Measurements from ENCODE around the gene SLC6A9. TPM values are rescaled to one million over a fixed set of nuclear protein-coding genes. Genes with fewer than 3 reads are reported as not detected.

SLC6A9 gene
- total RNA-seq, 2 experiments from 2014 or later = 10.2 to 11.1 TPM

- no peak for DNase-seq
- H3K27ac Mint-ChIP-seq = no peak overlapping the region
- no peaks in the 10 kb centered on the region for H3K27me3 Mint-ChIP-seq (ENCODE audit: low read depth)
- intact Hi-C loops (cut with micrococcal nuclease) = no loop called here
- H3K4me1 Mint-ChIP-seq (ENCODE audit: low read depth) = peaks cover 50% of the 10 kb centered on the region
- H3K36me3 Mint-ChIP-seq (ENCODE audit: low read depth) = peaks cover 43% of the 10 kb centered on the region
- H3K4me3 Mint-ChIP-seq = peak overlapping the region; percentile 85
- no peaks in the 10 kb centered on the region for H3K9me3 Mint-ChIP-seq
- CTCF ChIA-PET = interaction anchor here (0.6 to 1.8 kb wide), 4 partner anchors 12 to 843 kb away, joined by 3 to 7 read pairs (median 4); partner anchors contain the start of gene IPO13
Measured at GRCh38 chr1:43976045-43976444, 55.2 kb downstream of the SLC6A9 start.

- peak overlapping the region; percentile 54 for H3K27ac Mint-ChIP-seq
- H3K9me3 Mint-ChIP-seq = no peaks in the 10 kb centered on the region
- peak overlapping the region; percentile 85 for H3K4me3 Mint-ChIP-seq
- H3K27me3 Mint-ChIP-seq (ENCODE audit: low read depth) = no peaks in the 10 kb centered on the region
- intact Hi-C loops (cut with micrococcal nuclease) = loop anchor here (2.0 kb wide), 1 partner anchor 55 kb away; the partner anchor contains the start of gene SLC6A9
- H3K36me3 Mint-ChIP-seq (ENCODE audit: low read depth) = peaks cover 38% of the 10 kb centered on the region
- H3K4me1 Mint-ChIP-seq (ENCODE audit: low read depth) = peaks cover 50% of the 10 kb centered on the region
- peak; percentile 43 for DNase-seq
- CTCF ChIA-PET = interaction anchor here (0.6 to 1.8 kb wide), 7 partner anchors 13 to 262 kb away, joined by 3 to 7 read pairs (median 3); partner anchors contain the start of gene IPO13
Measured at GRCh38 chr1:43975249-43975961, 55.9 kb downstream of the SLC6A9 start.

- intact Hi-C loops (cut with micrococcal nuclease) = loop anchor here (1.0 to 2.0 kb wide), 5 partner anchors 17 to 381 kb away; partner anchors contain the start of genes CCDC24, ERI3, IPO13 and KDM4A
- Mint-ChIP-seq H3K9me3 (no peaks in the 10 kb centered on the region), H3K4me1 (ENCODE audit: low read depth) (peaks cover 50% of the 10 kb centered on the region), H3K36me3 (ENCODE audit: low read depth) (peaks cover 36% of the 10 kb centered on the region), H3K27me3 (ENCODE audit: low read depth) (no peaks in the 10 kb centered on the region), H3K27ac (peak within 1 kb of the TSS; percentile 75), H3K4me3 (peak within 1 kb of the TSS; percentile 85)
- CTCF ChIA-PET = interaction anchor here (0.6 to 1.8 kb wide), 6 partner anchors 14 to 211 kb away, joined by 3 to 7 read pairs (median 3); partner anchors contain the start of gene IPO13
- DNase-seq = peak; percentile 97
Measured at GRCh38 chr1:43974443-43975248, 56.6 kb downstream of the SLC6A9 start, which contains the start of gene ATP6V0B. ATP6V0B (plus strand) TSS chr1:43974960; CDS start chr1:43975041, 81 bp downstream.

GRCh38 chr1:43973981-43974442 lies 57.2 kb downstream of the SLC6A9 start:
- CTCF ChIA-PET = interaction anchor here (1.0 kb wide), 1 partner anchor 74 kb away, joined by 3 read pairs; no protein-coding TSS in a partner anchor
- H3K4me3 Mint-ChIP-seq = peak overlapping the region; percentile 85
- H3K36me3 Mint-ChIP-seq (ENCODE audit: low read depth) = peaks cover 36% of the 10 kb centered on the region
- H3K9me3 Mint-ChIP-seq = no peaks in the 10 kb centered on the region
- peaks cover 55% of the 10 kb centered on the region for H3K4me1 Mint-ChIP-seq (ENCODE audit: low read depth)
- H3K27me3 Mint-ChIP-seq (ENCODE audit: low read depth) = no peaks in the 10 kb centered on the region
- intact Hi-C loops (cut with micrococcal nuclease) = loop anchor here (1.0 to 2.0 kb wide), 5 partner anchors 17 to 381 kb away; partner anchors contain the start of genes CCDC24, ERI3, IPO13 and KDM4A
- peak overlapping the region; percentile 75 for H3K27ac Mint-ChIP-seq
- no peak for DNase-seq

- Mint-ChIP-seq H3K27ac (no peak overlapping the region), H3K4me3 (peak overlapping the region; percentile 96), H3K4me1 (ENCODE audit: low read depth) (peaks cover 34% of the 10 kb centered on the region), H3K36me3 (ENCODE audit: low read depth) (peaks cover 18% of the 10 kb centered on the region), H3K9me3 (no peaks in the 10 kb centered on the region), H3K27me3 (ENCODE audit: low read depth) (no peaks in the 10 kb centered on the region)
- no peak for DNase-seq
- intact Hi-C loops (cut with micrococcal nuclease) = no loop called here
- CTCF ChIA-PET = interaction anchor here (1.7 kb wide), 1 partner anchor 37 kb away, joined by 8 read pairs; no protein-coding TSS in a partner anchor
Measured at GRCh38 chr1:43971336-43971980, 59.8 kb downstream of the SLC6A9 start.

GRCh38 chr1:43970911-43971310 lies 60.4 kb downstream of the SLC6A9 start:
- Mint-ChIP-seq H3K27ac (no peak overlapping the region), H3K9me3 (no peaks in the 10 kb centered on the region), H3K27me3 (ENCODE audit: low read depth) (no peaks in the 10 kb centered on the region), H3K4me1 (ENCODE audit: low read depth) (peaks cover 28% of the 10 kb centered on the region), H3K36me3 (ENCODE audit: low read depth) (peaks cover 16% of the 10 kb centered on the region), H3K4me3 (peak overlapping the region; percentile 96)
- CTCF ChIA-PET = interaction anchor here (1.1 to 1.7 kb wide), 3 partner anchors 22 to 77 kb away, joined by 3 to 8 read pairs (median 4); no protein-coding TSS in a partner anchor
- DNase-seq = no peak
- intact Hi-C loops (cut with micrococcal nuclease) = no loop called here

GRCh38 chr1:43970502-43970901 lies 60.8 kb downstream of the SLC6A9 start:
- peak overlapping the region; percentile 96 for H3K4me3 Mint-ChIP-seq
- intact Hi-C loops (cut with micrococcal nuclease) = no loop called here
- peaks cover 26% of the 10 kb centered on the region for H3K4me1 Mint-ChIP-seq (ENCODE audit: low read depth)
- H3K9me3 Mint-ChIP-seq = no peaks in the 10 kb centered on the region
- H3K27me3 Mint-ChIP-seq (ENCODE audit: low read depth) = no peaks in the 10 kb centered on the region
- CTCF ChIA-PET = interaction anchor here (1.1 to 1.7 kb wide), 3 partner anchors 22 to 78 kb away, joined by 3 to 8 read pairs (median 4); no protein-coding TSS in a partner anchor
- DNase-seq = no peak
- H3K36me3 Mint-ChIP-seq (ENCODE audit: low read depth) = peaks cover 16% of the 10 kb centered on the region
- H3K27ac Mint-ChIP-seq = no peak overlapping the region

GRCh38 chr1:43969746-43970466 lies 61.4 kb downstream of the SLC6A9 start, which contains the start of gene DPH2:
DPH2 (plus strand) TSS chr1:43970010; CDS start chr1:43970176, 166 bp downstream.
- CTCF ChIA-PET = interaction anchor here (1.1 to 1.7 kb wide), 3 partner anchors 21 to 78 kb away, joined by 3 to 8 read pairs (median 4); no protein-coding TSS in a partner anchor
- intact Hi-C loops (cut with micrococcal nuclease) = loop anchor here (1.0 kb wide), 1 partner anchor 24 kb away; the partner anchor contains the start of gene IPO13
- peak within 1 kb of the TSS; percentile 96 for H3K4me3 Mint-ChIP-seq

GRCh38 chr1:43969416-43969745 lies 61.9 kb downstream of the SLC6A9 start:
- H3K9me3 Mint-ChIP-seq = no peaks in the 10 kb centered on the region
- DNase-seq = no peak
- no peaks in the 10 kb centered on the region for H3K27me3 Mint-ChIP-seq (ENCODE audit: low read depth)
- H3K4me1 Mint-ChIP-seq (ENCODE audit: low read depth) = peaks cover 26% of the 10 kb centered on the region
- CTCF ChIA-PET = interaction anchor here (1.5 to 1.7 kb wide), 3 partner anchors 23 to 79 kb away, joined by 3 to 8 read pairs (median 4); no protein-coding TSS in a partner anchor
- intact Hi-C loops (cut with micrococcal nuclease) = loop anchor here (1.0 kb wide), 1 partner anchor 23 kb away; the partner anchor contains the start of gene IPO13
- no peak overlapping the region for H3K27ac Mint-ChIP-seq
- H3K36me3 Mint-ChIP-seq (ENCODE audit: low read depth) = peaks cover 16% of the 10 kb centered on the region
- H3K4me3 Mint-ChIP-seq = peak overlapping the region; percentile 96

More at GRCh38 chr1:43969746-43970466, 61.4 kb downstream of the SLC6A9 start, which contains the start of gene DPH2:
- Mint-ChIP-seq H3K27ac (peak within 1 kb of the TSS; percentile 46), H3K27me3 (ENCODE audit: low read depth) (no peaks in the 10 kb centered on the region), H3K9me3 (no peaks in the 10 kb centered on the region), H3K36me3 (ENCODE audit: low read depth) (peaks cover 16% of the 10 kb centered on the region), H3K4me1 (ENCODE audit: low read depth) (peaks cover 26% of the 10 kb centered on the region)
- peak; percentile 98 for DNase-seq

GRCh38 chr1:43968348-43968948 lies 62.8 kb downstream of the SLC6A9 start:
- Mint-ChIP-seq H3K27me3 (ENCODE audit: low read depth) (no peaks in the 10 kb centered on the region), H3K9me3 (no peaks in the 10 kb centered on the region), H3K27ac (no peak overlapping the region), H3K4me1 (ENCODE audit: low read depth) (peaks cover 17% of the 10 kb centered on the region), H3K4me3 (no peak overlapping the region), H3K36me3 (ENCODE audit: low read depth) (peaks cover 14% of the 10 kb centered on the region)
- intact Hi-C loops (cut with micrococcal nuclease) = no loop called here
- DNase-seq = peak; percentile 49
- CTCF ChIA-PET = interaction anchor here (1.5 kb wide), 1 partner anchor 23 kb away, joined by 3 read pairs; no protein-coding TSS in a partner anchor
